AG04449 (cell line): ENCODE data around the gene GPR65.

ENCODE experiments used
- CTCF ChIA-PET: fragments of 350-600 bp; formaldehyde crosslinking; extraction: SDS; loops from one replicate; lab custom pipeline; 2021; ENCODE audit warnings: antibody characterized with exemption; lab: Yijun Ruan, JAX
- POLR2A ChIA-PET: fragments of 400-600, 350-600 bp; formaldehyde crosslinking; extraction: SDS; loops from one replicate; lab custom pipeline; 2020; ENCODE audit warnings: antibody characterized with exemption, inconsistent platforms; lab: Yijun Ruan, JAX
- DNase-seq: peaks from one replicate; pipeline ENCODE4 v3.0.0-alpha.2; 2010; ENCODE audit warnings: low read depth, low spot score
- H3K4me3 ChIP-seq: 2 replicates; pipeline ENCODE4 v1.5.1; 2011; ENCODE audit warnings: low read depth, mild to moderate bottlenecking, control low read depth, low read length
- TF ChIP-seq, protein P1 (sequence below): IDR thresholded peaks from one replicate; pipeline ENCODE4 v1.5.1; 2011; ENCODE audit warnings: mild to moderate bottlenecking, moderate library complexity, low read length, control low read depth, inconsistent platforms; ENCODE audit not compliant: insufficient read depth; ENCODE audit errors: missing control alignments

GPR65 gene

DNA sequence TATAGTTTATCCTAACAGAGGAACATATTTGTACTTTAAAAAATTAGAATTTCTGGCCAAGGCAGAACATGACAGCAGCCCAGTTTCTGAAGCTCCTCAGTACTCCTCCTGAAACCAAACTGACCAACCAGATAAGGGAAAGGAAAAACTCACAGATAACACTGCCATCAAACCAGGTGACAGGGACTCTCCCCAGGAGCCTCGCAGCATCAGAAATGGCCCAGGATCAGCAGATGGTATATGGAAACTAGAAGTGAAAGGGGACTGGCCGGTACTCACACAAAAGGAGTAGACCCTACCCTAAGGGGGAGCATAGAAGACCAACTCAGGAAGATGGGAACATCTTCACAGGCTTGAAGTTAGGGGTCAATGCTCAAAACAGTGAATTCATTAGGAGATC lies 33.9 kb upstream of the GPR65 start:
- no peak for DNase-seq
- CTCF ChIA-PET: no interaction called here
- TF ChIP-seq, protein P1, sequence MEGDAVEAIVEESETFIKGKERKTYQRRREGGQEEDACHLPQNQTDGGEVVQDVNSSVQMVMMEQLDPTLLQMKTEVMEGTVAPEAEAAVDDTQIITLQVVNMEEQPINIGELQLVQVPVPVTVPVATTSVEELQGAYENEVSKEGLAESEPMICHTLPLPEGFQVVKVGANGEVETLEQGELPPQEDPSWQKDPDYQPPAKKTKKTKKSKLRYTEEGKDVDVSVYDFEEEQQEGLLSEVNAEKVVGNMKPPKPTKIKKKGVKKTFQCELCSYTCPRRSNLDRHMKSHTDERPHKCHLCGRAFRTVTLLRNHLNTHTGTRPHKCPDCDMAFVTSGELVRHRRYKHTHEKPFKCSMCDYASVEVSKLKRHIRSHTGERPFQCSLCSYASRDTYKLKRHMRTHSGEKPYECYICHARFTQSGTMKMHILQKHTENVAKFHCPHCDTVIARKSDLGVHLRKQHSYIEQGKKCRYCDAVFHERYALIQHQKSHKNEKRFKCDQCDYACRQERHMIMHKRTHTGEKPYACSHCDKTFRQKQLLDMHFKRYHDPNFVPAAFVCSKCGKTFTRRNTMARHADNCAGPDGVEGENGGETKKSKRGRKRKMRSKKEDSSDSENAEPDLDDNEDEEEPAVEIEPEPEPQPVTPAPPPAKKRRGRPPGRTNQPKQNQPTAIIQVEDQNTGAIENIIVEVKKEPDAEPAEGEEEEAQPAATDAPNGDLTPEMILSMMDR: no peak
- POLR2A ChIA-PET: no interaction called here
- no peak overlapping the region for H3K4me3 ChIP-seq

DNA sequence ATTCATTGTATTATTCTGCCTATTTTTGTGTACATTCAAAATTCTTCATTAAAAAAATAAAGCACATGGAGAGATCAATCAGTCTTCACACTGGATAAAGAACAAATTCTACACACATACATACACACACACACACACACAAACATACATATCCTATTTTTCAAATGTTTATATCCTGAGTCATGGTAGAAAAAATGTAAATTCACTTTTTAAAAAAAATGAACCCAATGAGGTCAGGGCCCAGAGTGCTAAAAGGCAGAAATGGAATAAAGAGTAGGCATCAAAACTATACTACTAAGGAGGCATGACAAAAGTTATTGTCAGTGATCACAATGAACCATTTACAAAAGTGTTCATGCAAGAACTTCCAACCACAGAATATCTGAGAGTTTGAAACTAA lies 29.3 kb upstream of the GPR65 start:
- POLR2A ChIA-PET: no interaction called here
- no peak for DNase-seq
- no peak overlapping the region for H3K4me3 ChIP-seq
- TF ChIP-seq, protein P1: no peak
- CTCF ChIA-PET: interaction anchor here (1.1 to 1.3 kb wide), 2 partner anchors 11 to 30 kb away, joined by 3 to 5 read pairs; no protein-coding TSS in a partner anchor

DNA sequence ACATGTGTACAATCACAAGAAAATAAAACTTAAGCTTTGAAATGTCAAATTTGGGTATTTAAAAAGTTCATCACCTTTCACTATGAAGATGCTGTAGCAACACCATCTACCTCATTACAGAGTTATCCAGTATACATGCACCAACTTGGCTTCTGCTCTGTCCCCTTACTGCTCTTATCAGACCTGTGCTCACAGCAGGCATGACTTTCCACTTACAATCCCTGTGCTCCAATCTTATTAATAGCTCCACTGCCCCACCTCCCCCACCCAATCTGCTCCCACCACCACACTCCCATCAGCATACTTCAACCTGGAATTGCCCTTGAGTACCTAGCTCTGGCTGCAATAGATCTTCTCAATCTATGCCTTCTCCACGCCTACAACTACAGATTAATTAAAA lies 25.2 kb upstream of the GPR65 start:
- DNase-seq: no peak
- CTCF ChIA-PET: interaction anchor here (1.1 kb wide), 1 partner anchor 34 kb away, joined by 3 read pairs; no protein-coding TSS in a partner anchor
- TF ChIP-seq, protein P1: no peak
- POLR2A ChIA-PET: no interaction called here
- H3K4me3 ChIP-seq: no peak overlapping the region

DNA sequence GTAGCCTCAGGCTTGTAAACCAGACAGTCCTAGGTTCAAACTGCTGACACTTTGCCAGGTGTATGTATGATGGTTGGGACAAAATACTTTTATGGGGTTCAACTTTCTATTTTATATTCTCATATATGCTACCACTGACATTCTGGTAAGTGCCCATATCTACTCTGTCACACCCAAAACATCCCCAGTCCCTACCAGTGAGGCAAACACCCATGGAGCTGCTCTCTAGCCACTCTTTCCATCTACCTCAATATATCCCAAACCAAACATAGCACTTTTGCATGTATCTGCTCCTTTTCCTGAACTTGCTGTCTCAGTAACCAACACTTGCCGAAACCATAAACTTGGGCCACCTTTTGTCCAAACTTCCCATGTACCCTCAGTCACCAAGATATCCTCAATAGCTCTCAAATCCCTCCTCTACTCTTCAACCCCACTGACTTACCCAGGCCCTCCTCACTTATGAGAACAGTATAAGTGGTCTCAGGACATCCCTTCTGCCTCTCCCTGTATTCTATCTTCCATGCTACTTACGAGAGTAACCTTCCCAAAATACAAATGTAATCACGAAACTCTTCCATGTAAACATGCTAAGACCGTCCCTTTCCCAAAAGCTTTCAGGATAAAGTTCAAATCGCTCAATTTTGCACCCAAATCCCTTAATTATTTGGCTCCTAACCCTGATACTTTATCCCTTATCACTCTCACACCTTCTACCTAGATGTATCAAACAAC lies 15.5 kb upstream of the GPR65 start:
- H3K4me3 ChIP-seq: no peak overlapping the region
- POLR2A ChIA-PET: no interaction called here
- no peak for DNase-seq
- TF ChIP-seq, protein P1: no peak
- CTCF ChIA-PET: interaction anchor here (1.3 kb wide), 1 partner anchor 44 kb away, joined by 3 read pairs; no protein-coding TSS in a partner anchor

DNA sequence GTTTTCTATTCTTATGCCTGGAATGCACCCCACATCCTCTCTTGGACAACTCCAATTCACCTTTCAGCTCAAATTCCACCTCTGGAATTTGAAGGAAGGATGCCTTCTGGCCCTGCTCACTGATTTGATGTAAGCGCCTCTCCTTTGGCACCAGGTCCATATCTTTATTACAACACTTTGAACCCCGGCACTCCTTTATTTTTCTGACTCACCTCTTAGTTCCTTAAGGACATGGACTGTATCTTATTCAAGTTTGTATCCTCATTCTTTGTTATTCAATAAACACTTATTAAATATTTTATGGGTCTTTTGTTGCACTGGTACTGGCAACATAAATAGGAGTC lies 15.0 kb upstream of the GPR65 start:
- H3K4me3 ChIP-seq: no peak overlapping the region
- CTCF ChIA-PET: interaction anchor here (1.3 kb wide), 1 partner anchor 44 kb away, joined by 3 read pairs; no protein-coding TSS in a partner anchor
- no peak for DNase-seq
- POLR2A ChIA-PET: no interaction called here
- TF ChIP-seq, protein P1: no peak

DNA sequence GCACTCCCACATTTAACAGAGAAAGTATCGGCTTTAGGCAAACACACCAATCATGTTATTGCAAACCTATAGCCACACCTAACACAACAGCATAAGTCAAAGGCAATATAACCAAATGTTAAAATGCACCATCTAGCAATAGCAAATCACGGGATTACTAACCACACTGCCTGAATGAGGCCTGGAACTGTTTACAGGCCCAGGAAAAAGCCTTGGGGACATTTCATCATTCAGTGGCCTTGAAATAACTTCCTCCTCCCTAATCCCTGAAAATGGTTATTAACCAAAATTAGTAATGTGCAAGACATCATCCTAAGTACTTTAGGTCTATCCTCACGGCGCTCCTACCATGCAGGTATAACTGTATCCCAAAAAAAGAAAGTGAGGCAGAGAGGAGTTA lies 14.3 kb upstream of the GPR65 start:
- no peak for DNase-seq
- ChIA-PET CTCF (interaction anchor here (1.3 kb wide), 1 partner anchor 45 kb away, joined by 3 read pairs; no protein-coding TSS in a partner anchor), POLR2A (no interaction called here)
- TF ChIP-seq, protein P1: no peak
- no peak overlapping the region for H3K4me3 ChIP-seq
